Posterior vena cava (tissue), 2 donors: ENCODE measurements around the gene HKDC1. TPM values are rescaled to one million over a fixed set of nuclear protein-coding genes. Genes with fewer than 3 reads are reported as not detected.
"Not testable (repeated sequence)": the region's sequence is repeated elsewhere in the genome, so short reads cannot be mapped to it uniquely, and the experiment has no call there.

Experiments
- DNase-seq: peaks from one replicate; pipeline ENCODE4 v3.0.0-alpha.2; 2020; ENCODE audit warnings: low spot score
- intact Hi-C, 2 donors: fragments of 100-400 bp; cut with DNase I; formaldehyde crosslinking; loops; one replicate each; pipeline versions ENCODE4 v1.14.1 to v1.14.2; 2022 to 2023
- total RNA-seq, 2 donors: library from RNA; stranded (reverse); fragmentation: NEBNext Ultra II Directional; extraction: Animal tissue kit (Norgen Biotek cat#: 25700); gene quantifications; one replicate each; pipeline ENCODE4 v1.2.1, GENCODE V29; 2021
- donor health status: DM: yes; HTN: yes; CAD: no.
- donor health status: DM: yes; HTN: yes; CAD: no.

HKDC1 gene
- total RNA-seq, 2 donors from 2014 or later, result 0.05 to 0.09 TPM

- DNase-seq, result no peak
- intact Hi-C loops, result no loop called here
Observed at GRCh38 chr10:69265521-69265920, 45.4 kb downstream of the HKDC1 start.

- intact Hi-C loops, result no loop called here
- no peak for DNase-seq
Observed at GRCh38 chr10:69268761-69269416, 48.8 kb downstream of the HKDC1 start.

GRCh38 chr10:69269761-69270160 is 49.6 kb downstream of the HKDC1 start:
- intact Hi-C loops, result no loop called here

GRCh38 chr10:69270990-69271389 is 50.9 kb downstream of the HKDC1 start:
- no peak for DNase-seq
- intact Hi-C loops, result no loop called here

More at GRCh38 chr10:69269761-69270160, 49.6 kb downstream of the HKDC1 start:
- DNase-seq, result no peak

GRCh38 chr10:69272624-69273023 is 52.5 kb downstream of the HKDC1 start:
- intact Hi-C loops, result no loop called here
- DNase-seq, result no peak

- intact Hi-C loops, result no loop called here
- DNase-seq, result no peak
Observed at GRCh38 chr10:69275444-69275843, 55.3 kb downstream of the HKDC1 start.

GRCh38 chr10:69276503-69276902 is 56.4 kb downstream of the HKDC1 start:
- intact Hi-C loops, result no loop called here
- DNase-seq, result no peak

GRCh38 chr10:69278446-69278963 is 58.4 kb downstream of the HKDC1 start, which contains the start of gene HK1:
HK1 (plus strand) TSS chr10:69278496.
- no peak for DNase-seq
- intact Hi-C loops, result loop anchor here in 1 of 2 donors (1.0 kb wide), 1 partner anchor 87 kb away; no protein-coding TSS in a partner anchor

- intact Hi-C loops, result no loop called here
- no peak for DNase-seq
Observed at GRCh38 chr10:69279110-69279509, 59.0 kb downstream of the HKDC1 start.

GRCh38 chr10:69281507-69282413 is 61.6 kb downstream of the HKDC1 start:
- intact Hi-C loops, result no loop called here
- no peak for DNase-seq

GRCh38 chr10:69284402-69284801 is 64.3 kb downstream of the HKDC1 start:
- not testable (repeated sequence) for DNase-seq

GRCh38 chr10:69285699-69286098 is 65.6 kb downstream of the HKDC1 start:
- intact Hi-C loops, result no loop called here
- no peak for DNase-seq

More at GRCh38 chr10:69284402-69284801, 64.3 kb downstream of the HKDC1 start:
- intact Hi-C loops, result not testable (repeated sequence)

GRCh38 chr10:69287181-69287580 is 67.0 kb downstream of the HKDC1 start:
- DNase-seq, result no peak
- intact Hi-C loops, result no loop called here

GRCh38 chr10:69290993-69291392 is 70.9 kb downstream of the HKDC1 start:
- no peak for DNase-seq

GRCh38 chr10:69292459-69292858 is 72.3 kb downstream of the HKDC1 start:
- no peak for DNase-seq
- intact Hi-C loops, result no loop called here

More at GRCh38 chr10:69290993-69291392, 70.9 kb downstream of the HKDC1 start:
- intact Hi-C loops, result no loop called here

GRCh38 chr10:69295027-69295636 is 75.0 kb downstream of the HKDC1 start:
- intact Hi-C loops, result no loop called here
- DNase-seq, result no peak

GRCh38 chr10:69303632-69304051 is 83.5 kb downstream of the HKDC1 start:
- DNase-seq, result no peak
- intact Hi-C loops, result no loop called here

- DNase-seq, result no peak
- intact Hi-C loops, result loop anchor here in 1 of 2 donors (1.0 kb wide), 1 partner anchor 24 kb away; no protein-coding TSS in a partner anchor
Observed at GRCh38 chr10:69306421-69306820, 86.3 kb downstream of the HKDC1 start.

GRCh38 chr10:69307434-69307833 is 87.3 kb downstream of the HKDC1 start:
- DNase-seq, result no peak
- intact Hi-C loops, result no loop called here

GRCh38 chr10:69308304-69308703 is 88.2 kb downstream of the HKDC1 start:
- DNase-seq, intact Hi-C loops: not testable (repeated sequence)
